IMR-90 (cell line): ENCODE data around the gene SYTL2.

Experiments used
- RAD21 ChIP-seq: IDR thresholded peaks from 2 replicates; pipeline ENCODE4 v1.6.1; 2012; ENCODE audit warnings: low read length, improper control_type of control experiment
- RFX5 ChIP-seq: IDR thresholded peaks from 2 replicates; pipeline ENCODE4 v1.8.0; 2012; ENCODE audit warnings: low read depth, mild to moderate bottlenecking, low read length, moderate library complexity
- TF ChIP-seq, protein P1 (sequence below): conservative IDR thresholded peaks from 2 replicates; pipeline ENCODE4 v1.5.1; 2012; ENCODE audit warnings: mild to moderate bottlenecking, low read depth, low read length, improper control_type of control experiment

DNA sequence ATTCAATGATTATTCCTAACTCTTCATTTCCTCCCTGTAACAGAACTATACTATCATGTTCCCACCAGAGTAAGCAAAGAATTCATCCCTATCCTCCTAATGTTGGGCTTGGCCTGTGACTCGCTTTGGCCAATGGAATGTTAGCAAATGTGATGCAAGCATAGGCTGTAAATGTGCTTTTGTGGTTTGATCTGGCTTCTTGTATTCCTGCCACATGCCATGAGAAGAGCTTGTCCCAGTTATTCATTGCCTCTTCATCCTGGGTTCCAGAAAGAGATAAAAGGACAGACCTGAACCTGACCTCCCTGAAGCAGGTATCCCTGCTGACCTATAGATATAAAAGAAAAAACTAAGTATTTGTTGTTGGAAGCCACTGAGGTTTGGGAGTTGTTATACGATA is 51.0 kb downstream of the SYTL2 start:
- TF ChIP-seq, protein P1, sequence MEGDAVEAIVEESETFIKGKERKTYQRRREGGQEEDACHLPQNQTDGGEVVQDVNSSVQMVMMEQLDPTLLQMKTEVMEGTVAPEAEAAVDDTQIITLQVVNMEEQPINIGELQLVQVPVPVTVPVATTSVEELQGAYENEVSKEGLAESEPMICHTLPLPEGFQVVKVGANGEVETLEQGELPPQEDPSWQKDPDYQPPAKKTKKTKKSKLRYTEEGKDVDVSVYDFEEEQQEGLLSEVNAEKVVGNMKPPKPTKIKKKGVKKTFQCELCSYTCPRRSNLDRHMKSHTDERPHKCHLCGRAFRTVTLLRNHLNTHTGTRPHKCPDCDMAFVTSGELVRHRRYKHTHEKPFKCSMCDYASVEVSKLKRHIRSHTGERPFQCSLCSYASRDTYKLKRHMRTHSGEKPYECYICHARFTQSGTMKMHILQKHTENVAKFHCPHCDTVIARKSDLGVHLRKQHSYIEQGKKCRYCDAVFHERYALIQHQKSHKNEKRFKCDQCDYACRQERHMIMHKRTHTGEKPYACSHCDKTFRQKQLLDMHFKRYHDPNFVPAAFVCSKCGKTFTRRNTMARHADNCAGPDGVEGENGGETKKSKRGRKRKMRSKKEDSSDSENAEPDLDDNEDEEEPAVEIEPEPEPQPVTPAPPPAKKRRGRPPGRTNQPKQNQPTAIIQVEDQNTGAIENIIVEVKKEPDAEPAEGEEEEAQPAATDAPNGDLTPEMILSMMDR = no peak
- TF ChIP-seq RAD21 = no peak
- TF ChIP-seq RFX5 = no peak
